Activated T-cell treated with anti-CD3 and anti-CD28 coated beads for 4 hours (primary cell): Measurements from ENCODE around the gene SESN1.

ENCODE experiments used
- DNase-seq: peaks from one replicate; pipeline ENCODE4 v3.0.0-alpha.2; 2020

Gene SESN1

DNA sequence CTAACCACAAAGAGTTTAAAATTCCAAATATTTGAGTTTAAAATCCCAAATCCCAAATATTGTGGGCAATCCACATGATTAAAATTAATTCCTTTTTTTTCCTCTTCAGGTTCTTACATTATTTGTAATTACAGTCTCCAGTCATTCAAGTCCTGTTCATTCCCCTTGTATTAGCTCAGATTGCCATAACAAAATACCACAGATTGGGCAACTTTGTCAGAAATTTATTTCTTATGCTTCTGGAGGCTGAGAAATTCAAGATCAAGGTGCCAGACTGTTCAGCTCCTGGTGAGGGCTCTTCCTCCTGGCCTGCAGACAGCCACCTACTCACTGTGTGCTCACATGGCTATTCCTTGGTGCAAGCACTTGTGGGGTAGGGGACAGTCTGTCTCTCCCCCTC is 141.0 kb downstream of the SESN1 start:
- no peak for DNase-seq

- no peak for DNase-seq
Measured at GRCh38 chr6:108952776-108953486, 141.7 kb downstream of the SESN1 start.

DNA sequence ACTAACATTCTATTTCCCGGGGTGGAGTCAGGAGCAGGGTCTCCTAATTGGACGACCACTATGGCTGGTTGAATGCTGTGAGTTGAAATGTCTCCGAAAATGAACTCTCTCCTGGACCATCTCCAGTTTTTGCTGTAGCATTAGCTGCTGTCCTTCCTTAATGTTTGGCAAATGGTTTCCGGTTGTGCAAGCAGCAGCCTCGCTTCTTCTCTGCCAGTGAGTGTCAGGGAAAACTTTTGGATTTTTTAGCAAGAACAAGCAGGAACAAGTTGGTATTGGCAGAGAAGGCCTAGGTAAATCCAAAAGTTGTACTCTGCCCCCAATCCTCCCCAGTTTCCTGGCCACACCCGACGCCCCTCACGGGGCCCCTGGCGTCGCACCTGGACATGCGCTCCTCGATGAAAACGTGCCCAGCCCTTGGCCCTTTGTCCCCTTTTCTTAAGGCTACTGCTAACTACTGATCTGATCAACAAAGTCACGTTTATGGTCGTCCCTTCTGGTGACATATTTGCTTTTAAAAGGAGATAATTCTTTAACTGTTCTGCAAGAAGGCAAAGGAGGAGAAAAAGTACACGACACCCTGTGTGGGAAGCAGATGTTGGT is 143.2 kb downstream of the SESN1 start:
- DNase-seq: no peak

- DNase-seq: no peak
Measured at GRCh38 chr6:108948181-108948661, 146.4 kb downstream of the SESN1 start.

GRCh38 chr6:108947114-108947854 is 147.4 kb downstream of the SESN1 start:
- DNase-seq: no peak

DNA sequence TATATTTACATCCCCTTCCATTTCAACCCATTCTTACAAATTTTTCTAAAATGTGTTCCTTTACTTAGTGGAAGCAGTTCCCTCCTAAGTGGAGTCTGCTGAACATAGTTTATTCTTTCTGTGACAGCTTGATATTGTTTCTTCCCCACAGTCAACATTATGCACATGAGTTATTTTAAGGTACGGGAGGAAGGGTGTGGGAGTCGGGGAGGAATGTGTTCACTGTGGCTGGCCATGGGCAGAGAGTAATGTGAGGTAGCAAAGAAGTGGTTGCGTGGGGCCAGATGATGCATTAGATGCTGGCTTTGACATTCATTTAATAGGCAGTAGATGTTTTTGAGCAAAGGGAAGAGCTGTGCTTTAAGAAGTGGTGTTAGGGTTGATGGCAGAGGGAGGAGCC is 148.0 kb downstream of the SESN1 start:
- no peak for DNase-seq

DNA sequence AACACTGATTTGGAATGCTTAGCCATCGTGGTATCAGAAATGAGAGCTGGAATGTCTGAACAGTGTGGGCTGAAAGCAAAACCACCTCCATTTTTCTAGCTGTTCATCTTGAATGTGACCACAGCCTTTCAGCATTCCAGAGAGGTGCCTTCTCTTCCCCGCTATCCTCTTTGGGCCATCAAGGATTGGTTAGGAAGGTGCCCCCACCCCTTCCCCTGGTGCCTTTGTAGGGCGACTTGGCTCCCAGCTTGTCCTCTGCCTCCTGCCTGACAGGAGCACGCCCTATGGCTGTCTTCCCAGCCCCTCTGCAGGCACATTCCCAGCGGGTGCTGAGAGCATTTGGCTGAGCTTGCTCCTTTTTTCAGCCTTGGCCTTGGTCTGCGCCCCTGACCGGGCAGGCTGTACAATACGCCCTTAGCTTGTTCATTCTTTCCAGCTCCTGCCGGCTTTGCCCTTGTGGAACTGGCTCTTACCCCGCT is 148.9 kb downstream of the SESN1 start:
- DNase-seq: no peak

DNA sequence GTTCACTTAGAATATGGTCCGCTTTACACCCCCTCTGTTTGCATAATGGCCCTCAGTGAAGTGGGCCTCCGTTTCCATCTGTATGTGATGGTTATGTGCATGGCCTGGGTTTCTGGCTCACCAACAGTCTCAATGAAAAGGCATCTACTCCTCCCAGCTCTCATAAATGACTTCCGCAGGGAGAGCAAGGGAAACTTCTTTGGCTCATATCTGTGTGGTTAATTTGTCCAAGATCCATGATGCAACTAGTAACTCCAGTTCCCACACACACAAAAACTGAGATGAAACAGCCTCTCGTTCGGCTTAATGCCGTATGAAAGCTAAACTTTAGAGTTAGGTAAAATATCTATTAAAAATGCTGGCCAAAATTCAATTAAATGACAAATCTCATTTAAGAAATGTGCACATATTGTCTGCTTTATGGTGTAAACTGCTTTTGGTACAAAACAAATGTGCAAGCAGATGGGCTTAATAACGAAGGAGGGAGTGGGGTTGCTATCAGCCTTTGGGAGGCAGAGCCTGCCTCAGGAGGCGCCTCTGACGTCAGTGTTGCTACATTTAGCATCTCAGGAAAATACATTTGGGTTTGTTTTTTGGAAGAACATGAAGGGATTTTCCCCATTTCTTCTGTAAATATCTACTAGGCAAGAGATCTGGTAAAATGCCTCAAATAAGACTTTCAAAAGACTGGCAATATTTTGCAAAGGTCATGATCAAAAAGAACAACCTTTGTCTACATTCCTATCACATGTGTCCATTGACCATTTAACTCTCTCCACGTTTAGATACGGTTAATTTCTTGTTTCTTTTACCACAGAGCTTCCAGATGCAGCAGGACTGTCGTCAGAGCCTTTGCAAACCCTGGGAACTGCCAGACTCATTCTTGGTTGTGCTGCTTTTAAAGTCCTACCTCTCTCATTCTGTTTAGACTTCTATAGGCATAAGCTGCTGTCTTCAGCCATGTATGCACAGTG is 149.7 kb downstream of the SESN1 start:
- DNase-seq: no peak

DNA sequence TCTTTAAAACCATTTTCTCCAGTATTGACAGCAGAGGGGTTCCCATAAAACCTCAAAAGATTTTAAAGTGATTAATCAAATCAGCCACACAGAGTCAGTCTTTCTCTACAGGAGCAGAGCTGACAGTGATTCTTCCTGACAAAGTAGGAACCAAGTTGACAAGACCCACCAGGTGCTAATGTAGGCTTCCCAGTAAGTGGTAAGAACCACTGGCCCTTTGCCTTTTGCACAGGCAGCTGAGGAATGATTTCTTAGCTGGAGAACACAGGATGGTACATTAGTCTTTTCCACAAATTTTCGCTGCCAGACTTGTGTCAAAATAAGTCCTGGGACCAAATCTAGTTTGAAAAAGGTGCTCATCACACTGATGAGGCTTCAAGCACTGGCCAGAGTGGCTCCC is 150.6 kb downstream of the SESN1 start:
- no peak for DNase-seq

DNA sequence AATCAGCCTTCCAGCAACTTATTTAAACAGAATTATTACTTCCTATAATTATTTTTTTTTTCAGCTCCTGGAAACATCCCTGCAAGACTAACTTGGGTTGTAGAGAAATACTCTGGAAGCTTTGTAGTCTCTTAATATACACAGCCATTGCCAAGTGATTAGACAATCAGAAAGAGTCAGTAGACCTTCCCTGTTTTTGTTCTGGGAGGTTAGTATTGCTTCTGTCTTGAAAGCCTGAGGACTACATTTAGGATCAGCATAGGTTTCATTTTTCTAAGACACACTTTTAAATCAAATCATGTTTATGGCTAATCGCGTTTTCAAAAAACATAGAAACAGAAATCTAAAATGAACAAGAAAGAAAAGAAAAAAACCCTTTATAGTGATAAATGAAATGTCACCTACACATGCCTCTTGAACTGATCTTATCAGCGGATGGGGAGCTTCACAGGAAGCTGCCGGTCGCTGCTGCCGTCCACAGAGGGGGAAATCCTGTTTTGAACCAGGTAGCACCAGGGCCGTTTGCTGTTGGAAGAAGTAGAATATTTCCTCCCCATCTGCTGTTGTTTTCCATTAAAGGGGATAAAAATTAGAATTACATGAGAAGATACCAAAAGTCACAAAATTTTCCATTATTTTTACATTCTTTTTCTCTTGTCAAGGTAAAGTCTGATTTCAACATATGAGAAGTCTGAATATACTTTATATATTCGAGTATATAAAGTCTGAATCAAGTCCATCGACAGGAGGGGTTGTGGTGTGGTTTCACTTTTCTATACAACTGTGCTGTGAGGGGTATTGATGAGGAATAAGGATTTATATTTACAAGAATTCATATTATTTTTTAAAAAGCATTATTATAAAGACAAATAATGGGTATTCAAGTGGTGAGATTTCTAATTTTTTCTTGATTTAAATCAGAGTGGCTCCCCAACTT is 151.8 kb downstream of the SESN1 start:
- DNase-seq: peak; percentile 40

GRCh38 chr6:108941859-108942258 is 152.8 kb downstream of the SESN1 start:
- DNase-seq: no peak

- DNase-seq: no peak
Measured at GRCh38 chr6:108941281-108941680, 153.4 kb downstream of the SESN1 start.

DNA sequence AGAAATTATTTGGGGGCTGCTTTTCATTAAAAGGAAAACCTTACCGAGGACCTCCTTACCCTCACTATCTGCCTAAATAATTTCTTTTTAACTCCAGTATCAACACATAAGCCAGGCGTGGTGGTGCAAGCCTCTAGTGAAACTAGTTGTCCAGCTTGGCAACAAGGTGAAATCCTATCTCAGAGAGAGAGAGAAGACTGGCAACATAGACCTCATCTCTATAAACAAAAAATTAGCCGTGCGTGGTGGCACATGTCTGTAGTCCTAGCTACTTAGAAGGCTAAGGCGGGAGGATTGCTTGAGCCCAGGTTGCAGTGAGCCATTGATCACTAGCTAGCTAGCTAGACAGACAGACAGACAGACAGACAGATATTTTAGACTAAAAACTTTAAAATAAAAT is 153.9 kb downstream of the SESN1 start:
- no peak for DNase-seq

GRCh38 chr6:108937170-108937569 is 157.5 kb downstream of the SESN1 start:
- no peak for DNase-seq
